ENCODE data around the gene TSPAN8.

The TSPAN8 gene

GRCh38 chr12:71157601-71158233 is at the start of gene TSPAN8:
TSS of gene TSPAN8 (minus strand) at chr12:71157999. CDS start at chr12:71157678, 321 bp downstream.
- H3K36me3 Mint-ChIP-seq: no peaks in the 10 kb centered on the region

DNA sequence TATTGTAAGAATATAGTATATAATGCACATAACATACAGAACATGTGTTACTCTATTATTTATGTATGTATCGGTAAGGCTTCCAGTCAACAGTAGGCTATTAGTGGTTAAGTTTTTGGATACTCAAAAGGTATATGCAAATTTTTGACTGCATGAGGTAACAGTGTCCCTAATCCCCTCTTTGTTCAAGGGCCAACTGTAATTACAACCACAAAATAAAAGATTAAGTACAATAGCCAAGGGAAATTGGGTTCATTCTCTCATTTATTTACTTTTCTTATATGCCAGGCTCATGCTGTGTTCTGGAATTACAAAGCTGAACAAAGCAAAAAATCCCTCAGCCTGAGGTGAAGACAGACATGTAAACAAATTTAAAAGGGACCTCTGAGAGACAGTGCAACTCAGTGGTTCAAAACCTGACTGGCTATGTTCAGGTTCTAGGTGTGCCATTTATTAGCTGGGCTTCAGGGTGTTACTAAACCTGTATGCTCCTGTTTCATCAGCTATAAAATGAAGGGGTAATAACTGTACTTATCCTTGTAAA is 43.4 kb upstream of the TSPAN8 start:
- H3K27ac Mint-ChIP-seq: no peak overlapping the region
- H3K9me3 Mint-ChIP-seq: peaks cover 10% of the 10 kb centered on the region
- no peaks in the 10 kb centered on the region for H3K36me3 Mint-ChIP-seq
- ATAC-seq (no peak), DNase-seq (ENCODE audit: low spot score in 2 of 2) (no peak)
- H3K4me1 Mint-ChIP-seq: no peaks in the 10 kb centered on the region
- no peak overlapping the region for H3K4me3 Mint-ChIP-seq

More at GRCh38 chr12:71157601-71158233, at the start of gene TSPAN8:
- H3K4me3 Mint-ChIP-seq: no peak within 1 kb of the TSS
- H3K9me3 Mint-ChIP-seq: peaks cover 15% of the 10 kb centered on the region
- no peaks in the 10 kb centered on the region for H3K4me1 Mint-ChIP-seq
- no peak for DNase-seq (ENCODE audit: low spot score in 2 of 2)
- ATAC-seq: no peak
- no peak within 1 kb of the TSS for H3K27ac Mint-ChIP-seq

DNA sequence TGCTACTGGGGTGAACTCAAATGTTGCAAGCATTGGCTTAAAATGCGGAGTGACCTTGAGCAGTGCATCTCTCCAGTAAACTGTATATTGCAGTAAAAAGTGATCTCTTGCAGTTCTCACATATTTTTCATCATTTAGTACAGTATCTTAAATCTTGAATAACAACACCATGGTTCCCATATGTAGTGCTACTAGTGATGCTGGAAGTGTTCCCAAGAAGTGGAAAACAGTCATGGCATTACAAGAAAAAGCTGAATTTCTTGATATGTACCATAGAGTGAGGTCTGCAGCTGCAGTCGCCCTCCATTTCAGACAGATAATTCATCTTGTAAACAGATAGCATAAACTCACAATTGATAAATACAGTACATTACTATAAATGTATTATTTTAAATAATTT is 42.9 kb upstream of the TSPAN8 start:
- H3K4me3 Mint-ChIP-seq: no peak overlapping the region
- DNase-seq (ENCODE audit: low spot score in 2 of 2) (no peak), ATAC-seq (no peak)
- no peaks in the 10 kb centered on the region for H3K4me1 Mint-ChIP-seq
- H3K27ac Mint-ChIP-seq: no peak overlapping the region
- peaks cover 10% of the 10 kb centered on the region for H3K9me3 Mint-ChIP-seq
- no peaks in the 10 kb centered on the region for H3K36me3 Mint-ChIP-seq

- ATAC-seq (no peak), DNase-seq (ENCODE audit: low spot score in 2 of 2) (no peak)
- no peak overlapping the region for H3K27ac Mint-ChIP-seq
- H3K9me3 Mint-ChIP-seq: peaks cover 10% of the 10 kb centered on the region
- no peak overlapping the region for H3K4me3 Mint-ChIP-seq
- H3K36me3 Mint-ChIP-seq: no peaks in the 10 kb centered on the region
- no peaks in the 10 kb centered on the region for H3K4me1 Mint-ChIP-seq
Measured at GRCh38 chr12:71197460-71197859, 39.7 kb upstream of the TSPAN8 start.

DNA sequence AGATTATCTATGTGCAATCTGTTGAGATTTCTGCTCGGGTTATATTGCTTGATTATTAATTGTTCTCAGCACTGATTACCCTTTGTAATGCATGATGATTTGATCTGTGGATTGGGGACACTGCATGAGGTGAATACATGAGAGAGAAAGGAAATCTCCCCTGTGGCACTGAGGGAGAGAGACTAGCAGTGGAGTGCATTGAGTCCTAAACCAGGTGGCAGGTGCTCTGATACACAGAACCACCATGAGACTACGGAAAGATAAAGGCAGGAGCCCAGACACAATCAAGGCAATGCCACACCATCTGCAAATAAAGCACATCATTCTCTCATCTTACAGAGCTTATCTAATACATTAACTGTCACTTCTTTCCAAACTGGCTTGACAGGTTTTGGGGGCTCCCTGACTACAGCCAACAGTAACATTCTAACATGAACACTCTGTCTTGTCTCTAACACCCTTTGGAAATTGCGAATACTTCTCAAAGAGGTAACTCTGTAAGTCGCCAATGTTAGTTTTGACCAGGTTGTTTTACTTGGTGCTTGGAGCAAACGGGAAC is 37.6 kb upstream of the TSPAN8 start:
- no peaks in the 10 kb centered on the region for H3K4me1 Mint-ChIP-seq

GRCh38 chr12:71194657-71195056 is 36.9 kb upstream of the TSPAN8 start:
- Mint-ChIP-seq H3K36me3 (no peaks in the 10 kb centered on the region), H3K4me1 (no peaks in the 10 kb centered on the region), H3K27ac (no peak overlapping the region), H3K9me3 (peaks cover 6% of the 10 kb centered on the region), H3K4me3 (no peak overlapping the region)
- DNase-seq (ENCODE audit: low spot score in 2 of 2) (no peak), ATAC-seq (no peak)

More for the DNA sequence above, 37.6 kb upstream of the TSPAN8 start:
- Mint-ChIP-seq H3K36me3 (no peaks in the 10 kb centered on the region), H3K27ac (no peak overlapping the region), H3K9me3 (peaks cover 6% of the 10 kb centered on the region), H3K4me3 (no peak overlapping the region)
- ATAC-seq: no peak
- DNase-seq (ENCODE audit: low spot score in 2 of 2): no peak

DNA sequence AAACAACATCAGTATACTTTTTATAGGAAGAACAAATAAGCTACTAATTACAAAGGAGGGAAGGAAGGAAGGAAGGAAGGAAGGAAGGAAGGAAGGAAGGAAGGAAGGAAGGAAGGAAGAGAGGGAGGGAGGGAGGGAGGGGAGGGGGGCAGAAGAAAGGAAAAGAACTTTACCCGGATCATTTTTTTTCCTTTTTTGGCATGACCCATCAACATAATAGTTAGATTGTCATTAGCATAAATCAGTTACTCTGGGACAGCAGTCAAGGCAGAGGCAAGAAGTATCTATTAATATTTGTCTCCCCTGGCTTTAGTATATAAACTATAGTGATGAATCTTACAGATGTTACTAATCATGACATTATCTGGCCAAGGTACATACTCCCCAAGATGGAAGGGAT is 35.2 kb upstream of the TSPAN8 start:
- Mint-ChIP-seq H3K4me1 (no peaks in the 10 kb centered on the region), H3K27ac (no peak overlapping the region), H3K9me3 (peaks cover 6% of the 10 kb centered on the region), H3K4me3 (no peak overlapping the region), H3K36me3 (no peaks in the 10 kb centered on the region)
- DNase-seq (ENCODE audit: low spot score in 2 of 2) (no peak), ATAC-seq (no peak)

- Mint-ChIP-seq H3K9me3 (peaks cover 3% of the 10 kb centered on the region), H3K4me1 (no peaks in the 10 kb centered on the region)
- no peak for ATAC-seq
Measured at GRCh38 chr12:71191509-71192196, 33.9 kb upstream of the TSPAN8 start.

DNA sequence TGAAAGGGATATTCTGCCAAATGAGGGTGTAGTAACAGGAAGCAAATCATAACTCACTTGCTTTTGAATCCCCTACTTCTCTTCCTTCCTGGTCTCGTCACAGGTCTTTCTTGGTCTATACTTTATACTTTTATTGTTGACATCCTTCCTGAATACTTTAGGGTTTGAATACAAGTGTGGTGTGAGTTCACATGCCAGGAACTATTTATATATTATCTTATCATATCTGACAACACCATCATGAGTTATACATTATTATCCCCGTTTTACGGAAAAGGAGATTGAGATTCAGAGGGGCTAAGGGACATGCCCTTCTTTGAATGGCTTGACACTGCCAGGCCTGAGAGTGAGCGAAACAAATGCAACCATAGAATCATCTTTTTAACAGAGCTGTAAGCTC is 33.0 kb upstream of the TSPAN8 start:
- DNase-seq (ENCODE audit: low spot score in 2 of 2) (no peak), ATAC-seq (no peak)
- Mint-ChIP-seq H3K36me3 (no peaks in the 10 kb centered on the region), H3K9me3 (peaks cover 3% of the 10 kb centered on the region), H3K27ac (no peak overlapping the region), H3K4me1 (no peaks in the 10 kb centered on the region), H3K4me3 (no peak overlapping the region)

More at GRCh38 chr12:71191509-71192196, 33.9 kb upstream of the TSPAN8 start:
- DNase-seq (ENCODE audit: low spot score in 2 of 2): no peak
- H3K4me3 Mint-ChIP-seq: no peak overlapping the region
- H3K27ac Mint-ChIP-seq: no peak overlapping the region
- no peaks in the 10 kb centered on the region for H3K36me3 Mint-ChIP-seq

DNA sequence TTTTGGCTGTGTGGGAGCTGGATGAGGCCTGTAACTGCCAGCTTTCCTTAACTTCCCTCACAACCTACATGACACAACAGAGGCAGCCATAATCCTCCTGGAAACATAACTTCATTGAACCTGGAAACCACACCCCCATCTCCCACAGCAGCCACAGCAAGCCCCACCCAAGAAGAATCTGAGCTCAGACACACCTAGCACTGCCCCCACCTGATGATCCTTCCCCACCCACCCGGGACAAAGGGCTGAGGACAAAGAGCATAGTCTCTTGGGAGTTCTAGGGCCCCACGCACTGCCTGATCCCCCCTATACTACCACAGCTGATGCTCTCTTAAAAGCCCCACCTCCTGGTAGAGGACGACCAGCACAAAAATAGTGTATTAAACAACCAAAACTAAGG is 29.6 kb upstream of the TSPAN8 start:
- ATAC-seq: no peak
- H3K4me1 Mint-ChIP-seq: no peaks in the 10 kb centered on the region

GRCh38 chr12:71186571-71187288 is 28.9 kb upstream of the TSPAN8 start:
- Mint-ChIP-seq H3K27ac (no peak overlapping the region), H3K9me3 (peaks cover 8% of the 10 kb centered on the region), H3K4me3 (no peak overlapping the region), H3K36me3 (no peaks in the 10 kb centered on the region), H3K4me1 (no peaks in the 10 kb centered on the region)
- no peak for DNase-seq (ENCODE audit: low spot score in 2 of 2)
- ATAC-seq: no peak

More for the DNA sequence above, 29.6 kb upstream of the TSPAN8 start:
- no peak overlapping the region for H3K27ac Mint-ChIP-seq
- H3K9me3 Mint-ChIP-seq: peaks cover 7% of the 10 kb centered on the region
- DNase-seq (ENCODE audit: low spot score in 2 of 2): no peak
- no peaks in the 10 kb centered on the region for H3K36me3 Mint-ChIP-seq
- no peak overlapping the region for H3K4me3 Mint-ChIP-seq

DNA sequence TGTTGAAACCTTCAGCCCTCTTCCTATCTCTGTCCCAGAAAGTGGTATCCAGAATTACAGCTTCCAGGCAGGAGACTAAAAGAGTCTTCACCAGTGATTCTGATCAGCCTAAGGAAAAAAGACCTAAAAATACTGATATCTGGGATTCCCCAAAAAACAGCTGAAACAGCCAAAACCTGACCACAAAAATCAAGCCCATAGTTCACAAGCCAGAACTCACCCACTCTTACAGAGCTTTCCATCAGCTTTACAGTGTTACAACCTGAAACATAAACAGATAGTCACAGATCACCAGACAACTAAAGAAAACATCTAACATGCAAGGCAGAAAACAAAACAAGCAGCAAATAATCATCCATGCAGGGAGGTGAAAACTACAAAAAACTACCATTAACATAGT is 26.0 kb upstream of the TSPAN8 start:
- peaks cover 11% of the 10 kb centered on the region for H3K9me3 Mint-ChIP-seq
- no peak overlapping the region for H3K4me3 Mint-ChIP-seq
- no peak overlapping the region for H3K27ac Mint-ChIP-seq
- DNase-seq (ENCODE audit: low spot score in 2 of 2) (no peak), ATAC-seq (no peak)
- H3K4me1 Mint-ChIP-seq: no peaks in the 10 kb centered on the region
- no peaks in the 10 kb centered on the region for H3K36me3 Mint-ChIP-seq

DNA sequence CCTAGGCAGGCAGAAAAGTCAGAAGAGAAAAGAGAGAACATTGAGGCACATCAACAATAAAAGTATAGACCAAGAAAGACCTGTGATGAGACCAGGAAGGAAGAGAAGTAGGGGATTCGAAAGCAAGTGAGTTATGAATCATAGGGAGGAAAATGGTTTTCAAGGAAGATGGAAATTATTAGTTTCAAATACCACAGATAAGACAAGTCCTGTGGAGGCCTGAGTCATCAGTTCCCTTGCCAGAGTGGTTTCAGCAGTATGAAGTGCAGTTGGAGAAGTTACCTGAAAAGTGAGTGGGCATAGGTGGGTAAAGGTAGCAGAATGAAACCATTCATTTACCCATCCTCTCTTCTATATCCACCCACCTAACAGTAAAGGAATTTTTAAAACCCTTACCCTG is 25.2 kb upstream of the TSPAN8 start:
- Mint-ChIP-seq H3K36me3 (no peaks in the 10 kb centered on the region), H3K4me1 (no peaks in the 10 kb centered on the region), H3K9me3 (peaks cover 14% of the 10 kb centered on the region), H3K27ac (no peak overlapping the region), H3K4me3 (no peak overlapping the region)
- no peak for ATAC-seq
- DNase-seq (ENCODE audit: low spot score in 2 of 2): no peak

- Mint-ChIP-seq H3K4me3 (no peak overlapping the region), H3K4me1 (no peaks in the 10 kb centered on the region), H3K27ac (no peak overlapping the region), H3K9me3 (peaks cover 17% of the 10 kb centered on the region), H3K36me3 (no peaks in the 10 kb centered on the region)
- no peak for DNase-seq (ENCODE audit: low spot score in 2 of 2)
- ATAC-seq: no peak
Measured at GRCh38 chr12:71178162-71178561, 20.4 kb upstream of the TSPAN8 start.

DNA sequence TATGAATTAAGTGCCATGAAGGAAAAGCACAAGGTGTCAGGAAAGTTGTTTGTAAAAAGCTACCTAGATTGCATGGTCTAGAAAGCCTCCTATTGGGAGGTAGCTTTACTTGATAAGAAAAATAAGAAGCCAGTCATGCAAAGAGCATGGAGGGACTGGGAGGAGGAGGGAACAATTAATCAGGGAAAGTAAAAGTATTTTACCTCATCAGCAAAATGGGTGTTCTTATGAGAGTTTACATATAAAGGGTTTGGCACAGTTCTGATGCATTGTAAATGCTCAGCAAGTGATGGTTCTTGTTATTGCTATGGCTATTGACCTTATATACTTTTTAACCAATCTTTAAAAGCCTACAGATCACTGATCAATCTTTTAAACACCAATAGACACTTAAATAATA is 17.0 kb upstream of the TSPAN8 start:
- Mint-ChIP-seq H3K27ac (no peak overlapping the region), H3K36me3 (no peaks in the 10 kb centered on the region), H3K4me3 (no peak overlapping the region), H3K4me1 (no peaks in the 10 kb centered on the region), H3K9me3 (peaks cover 9% of the 10 kb centered on the region)
- DNase-seq (ENCODE audit: low spot score in 2 of 2) (no peak), ATAC-seq (no peak)
